HEK293T (cell line): ENCODE measurements around the gene FOXP3.

ENCODE experiments used
- ELF4 ChIP-seq: fragments of 450-650 bp; IDR thresholded peaks from 2 replicates; pipeline ENCODE4 v1.6.1; 2017; ENCODE audit warnings: antibody characterized with exemption
- SP1 ChIP-seq: fragments of 450-650 bp; IDR thresholded peaks from 2 replicates; pipeline ENCODE4 v1.6.1; 2017
- SUZ12 ChIP-seq: fragments of 450-650 bp; IDR thresholded peaks from 2 replicates; pipeline ENCODE4 v1.6.1; 2016; ENCODE audit warnings: mild to moderate bottlenecking

DNA sequence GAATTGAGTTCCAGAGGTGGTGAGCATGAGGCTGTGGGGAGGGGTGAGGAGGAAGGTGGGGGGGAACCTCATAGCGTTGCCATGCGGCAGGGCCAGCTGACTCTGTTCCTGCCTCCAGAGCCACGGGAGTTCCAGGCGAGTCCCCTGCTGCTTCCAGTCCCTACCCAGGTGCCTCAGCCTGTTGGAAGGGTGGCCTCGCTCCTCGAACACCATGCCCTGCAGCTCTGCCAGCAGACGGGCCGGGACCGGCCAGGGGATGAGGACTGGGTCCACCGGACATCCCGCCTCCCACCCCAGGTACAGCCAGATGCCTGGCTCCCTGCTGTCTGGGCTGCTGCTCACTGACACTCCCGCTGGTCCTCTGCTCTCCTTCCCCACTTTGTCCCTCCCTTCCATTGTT is 21.3 kb downstream of the FOXP3 start:
- TF ChIP-seq SUZ12 = no peak
- no peak for TF ChIP-seq ELF4
- TF ChIP-seq SP1 = no peak
